Measurements from ENCODE around the gene ULK1. TPM values are rescaled to one million over a fixed set of nuclear protein-coding genes. Genes with fewer than 3 reads are reported as not detected.
A peak's percentile ranks its signal among the peaks of the same experiment; 100 is the strongest.

Gene ULK1
- total RNA-seq = 10 to 100 TPM; 13.2 to 29.1 (median 18.6) TPM
- polyA plus RNA-seq = 10 to 100 TPM in 1 of 3 donors, 1 to 10 TPM in 2; 5.3 to 17.5 (median 5.4) TPM

GRCh38 chr12:131894313-131894860, at the start of gene ULK1:
Gene ULK1 (plus strand): TSS chr12:131894622. CDS start chr12:131895002, 380 bp downstream.
- peaks cover 0 to 18% (median 3%) of the 10 kb centered on the region in 4 donors for H3K36me3 ChIP-seq
- TF ChIP-seq CTCF (IDR thresholded peaks at IDR 0.05) (no peak), POLR2A (IDR thresholded peaks at IDR 0.05) (peak; percentile 77 to 79), POLR2AphosphoS5 (IDR thresholded peaks at IDR 0.05) (peak; percentile 91 to 98 (median 96))
- H3K27me3 ChIP-seq = no peaks in the 10 kb centered on the region
- H3K9me3 ChIP-seq = no peaks in the 10 kb centered on the region
- peaks cover 0 to 44% (median 30%) of the 10 kb centered on the region in 4 donors for H3K4me1 ChIP-seq
- WGBS, 2 donors = 1% methylated on average over 64 of the region's 64 CpGs
- peak within 1 kb of the TSS; percentile 54 to 92 (median 85) for H3K4me3 ChIP-seq
- intact Hi-C loops (cut with DNase I) = loop anchor here (10.0 kb wide), 2 partner anchors 180 to 430 kb away; partner anchors contain the start of gene GALNT9
- H3K27ac ChIP-seq = peak within 1 kb of the TSS; percentile 86 to 100 (median 96)
- peak; percentile 98 for DNase-seq

GRCh38 chr12:131844656-131845055, 49.8 kb upstream of the ULK1 start:
- Histone ChIP-seq H3K27ac (no peak overlapping the region), H3K9me3 (no peaks in the 10 kb centered on the region), H3K4me1 (no peaks in the 10 kb centered on the region), H3K27me3 (no peaks in the 10 kb centered on the region), H3K4me3 (no peak overlapping the region), H3K36me3 (no peaks in the 10 kb centered on the region)
- intact Hi-C loops (cut with DNase I) = no loop called here
- 92% methylated on average over 25 of the region's 25 CpGs for WGBS, 2 donors
- DNase-seq = no peak
- TF ChIP-seq EP300 (IDR thresholded peaks at IDR 0.05) (no peak), POLR2A (IDR thresholded peaks at IDR 0.05) (no peak), CTCF (IDR thresholded peaks at IDR 0.05) (no peak), POLR2AphosphoS5 (IDR thresholded peaks at IDR 0.05) (no peak)

GRCh38 chr12:131845121-131845520, 49.3 kb upstream of the ULK1 start:
- no peak overlapping the region for H3K4me3 ChIP-seq
- H3K4me1 ChIP-seq = no peaks in the 10 kb centered on the region
- no peaks in the 10 kb centered on the region for H3K9me3 ChIP-seq
- H3K27ac ChIP-seq = no peak overlapping the region
- intact Hi-C loops (cut with DNase I) = no loop called here
- 90 to 93% methylated on average over 29 of the region's 29 CpGs for WGBS, 2 donors
- no peaks in the 10 kb centered on the region for H3K27me3 ChIP-seq
- no peak for DNase-seq
- TF ChIP-seq POLR2A (IDR thresholded peaks at IDR 0.05) (no peak), EP300 (IDR thresholded peaks at IDR 0.05) (no peak), CTCF (IDR thresholded peaks at IDR 0.05) (no peak), POLR2AphosphoS5 (IDR thresholded peaks at IDR 0.05) (no peak)
- no peaks in the 10 kb centered on the region for H3K36me3 ChIP-seq

GRCh38 chr12:131847456-131847855, 47.0 kb upstream of the ULK1 start:
- TF ChIP-seq POLR2A (IDR thresholded peaks at IDR 0.05) (no peak), EP300 (IDR thresholded peaks at IDR 0.05) (no peak)
- peaks cover 0 to 3% (median 0%) of the 10 kb centered on the region in 3 donors for H3K27me3 ChIP-seq
- H3K9me3 ChIP-seq = no peaks in the 10 kb centered on the region
- WGBS, 2 donors = 56 to 88% methylated on average over 10 of the region's 10 CpGs
- peaks cover 0 to 9% (median 1%) of the 10 kb centered on the region in 4 donors for H3K4me1 ChIP-seq
- no peak overlapping the region for H3K4me3 ChIP-seq
- no peaks in the 10 kb centered on the region for H3K36me3 ChIP-seq
- no peak overlapping the region for H3K27ac ChIP-seq
- no peak for DNase-seq
- intact Hi-C loops (cut with DNase I) = no loop called here

- TF ChIP-seq POLR2A (IDR thresholded peaks at IDR 0.05) (no peak), EP300 (IDR thresholded peaks at IDR 0.05) (no peak), CTCF (IDR thresholded peaks at IDR 0.05) (no peak), POLR2AphosphoS5 (IDR thresholded peaks at IDR 0.05) (no peak)
- no peak for DNase-seq
- H3K36me3 ChIP-seq = no peaks in the 10 kb centered on the region
- H3K27ac ChIP-seq = no peak overlapping the region
- H3K4me3 ChIP-seq = no peak overlapping the region
- H3K4me1 ChIP-seq = peaks cover 0 to 9% (median 1%) of the 10 kb centered on the region in 4 donors
- intact Hi-C loops (cut with DNase I) = no loop called here
- 87 to 88% methylated on average over 24 of the region's 24 CpGs for WGBS, 2 donors
- H3K9me3 ChIP-seq = no peaks in the 10 kb centered on the region
- peaks cover 0 to 11% (median 2%) of the 10 kb centered on the region in 3 donors for H3K27me3 ChIP-seq
Measured at GRCh38 chr12:131848753-131849152, 45.7 kb upstream of the ULK1 start.
